Stomach (tissue), 4 donors: Measurements from ENCODE around the gene ZNRF2.

Source experiments
- EP300 ChIP-seq: sonication (generic); formaldehyde crosslinking; IDR thresholded peaks from one replicate; pipeline ENCODE4 v1.6.1; 2017; ENCODE audit warnings: antibody characterized with exemption
- POLR2A ChIP-seq, 4 donors: fragments of 450-650 bp; IDR thresholded peaks; one replicate each; pipeline ENCODE4 v1.6.1; 2016; ENCODE audit warnings: antibody characterized with exemption in 4 of 4, control low read depth in 2 of 4, mild to moderate bottlenecking in 1 of 4, moderate library complexity in 1 of 4
- POLR2AphosphoS5 ChIP-seq, 3 donors: sonication (generic); formaldehyde crosslinking; IDR thresholded peaks; one replicate each; pipeline ENCODE4 v1.6.1; 2016; ENCODE audit warnings: antibody characterized with exemption in 3 of 3
- TF ChIP-seq, protein P1 (sequence below), 7 experiments: fragments of 450-650 bp in 4 of 7; fragments of 200-600 bp in 3 of 7; sonication (generic) in 3 of 7; IDR thresholded peaks; one replicate each; pipeline ENCODE4 v1.5.1; 2016 to 2019; ENCODE audit warnings: antibody characterized with exemption in 7 of 7, control low read depth in 2 of 7, mild to moderate bottlenecking in 1 of 7

GRCh38 chr7:30281791-30282190, 2.6 kb upstream of the ZNRF2 start:
- TF ChIP-seq, protein P1, sequence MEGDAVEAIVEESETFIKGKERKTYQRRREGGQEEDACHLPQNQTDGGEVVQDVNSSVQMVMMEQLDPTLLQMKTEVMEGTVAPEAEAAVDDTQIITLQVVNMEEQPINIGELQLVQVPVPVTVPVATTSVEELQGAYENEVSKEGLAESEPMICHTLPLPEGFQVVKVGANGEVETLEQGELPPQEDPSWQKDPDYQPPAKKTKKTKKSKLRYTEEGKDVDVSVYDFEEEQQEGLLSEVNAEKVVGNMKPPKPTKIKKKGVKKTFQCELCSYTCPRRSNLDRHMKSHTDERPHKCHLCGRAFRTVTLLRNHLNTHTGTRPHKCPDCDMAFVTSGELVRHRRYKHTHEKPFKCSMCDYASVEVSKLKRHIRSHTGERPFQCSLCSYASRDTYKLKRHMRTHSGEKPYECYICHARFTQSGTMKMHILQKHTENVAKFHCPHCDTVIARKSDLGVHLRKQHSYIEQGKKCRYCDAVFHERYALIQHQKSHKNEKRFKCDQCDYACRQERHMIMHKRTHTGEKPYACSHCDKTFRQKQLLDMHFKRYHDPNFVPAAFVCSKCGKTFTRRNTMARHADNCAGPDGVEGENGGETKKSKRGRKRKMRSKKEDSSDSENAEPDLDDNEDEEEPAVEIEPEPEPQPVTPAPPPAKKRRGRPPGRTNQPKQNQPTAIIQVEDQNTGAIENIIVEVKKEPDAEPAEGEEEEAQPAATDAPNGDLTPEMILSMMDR (IDR thresholded peaks at IDR 0.05): no peak
- TF ChIP-seq POLR2AphosphoS5 (IDR thresholded peaks at IDR 0.05) (no peak), POLR2A (IDR thresholded peaks at IDR 0.05) (no peak), EP300 (no peak)
